NCI-H2227 treated with DMSO at 0.1 percent for 48 hours (cell line): Measurements from ENCODE around the gene CSN3.

ENCODE experiments used
- DNase-seq: peaks from one replicate; lab custom pipeline; 2025; lab: John Stamatoyannopoulos, UW

The CSN3 gene

DNA sequence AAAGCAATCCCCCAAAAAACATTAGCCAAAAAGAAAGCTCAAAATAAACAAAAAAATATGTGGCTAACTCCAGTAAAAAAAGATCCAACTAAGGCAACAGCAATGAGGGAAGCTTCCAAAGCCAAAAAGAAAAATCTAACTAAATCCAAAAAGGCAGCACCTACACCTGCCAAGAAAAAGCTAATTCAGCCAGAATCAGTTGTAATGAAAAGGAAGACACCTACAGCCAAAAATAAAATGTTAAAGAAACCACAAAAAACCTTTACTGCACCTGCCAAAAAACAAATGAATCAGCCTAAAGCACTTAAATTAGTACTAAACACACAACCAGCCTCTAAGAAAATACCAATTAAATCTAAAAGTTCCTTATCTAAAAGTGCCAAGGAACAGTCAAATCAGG is 55.2 kb downstream of the CSN3 start:
- no peak for DNase-seq

DNA sequence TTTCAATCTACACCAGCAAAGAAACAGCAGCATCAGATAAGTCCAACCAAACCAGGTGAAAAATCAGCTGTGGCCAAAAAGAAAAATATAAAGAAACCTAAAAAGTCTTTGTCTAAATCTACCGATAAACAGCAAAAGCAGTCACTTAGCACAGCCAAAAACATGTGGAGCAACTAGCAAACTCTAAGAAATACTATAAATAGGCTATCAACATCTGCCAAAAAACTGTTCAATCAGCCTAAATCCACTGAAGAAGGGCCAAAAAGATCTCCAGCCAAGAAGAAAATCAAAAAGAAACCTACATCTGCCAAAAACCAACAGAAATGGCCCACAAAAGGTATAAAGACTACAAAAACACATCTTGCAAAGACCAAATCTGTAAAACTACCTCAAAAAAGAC is 55.7 kb downstream of the CSN3 start:
- no peak for DNase-seq

DNA sequence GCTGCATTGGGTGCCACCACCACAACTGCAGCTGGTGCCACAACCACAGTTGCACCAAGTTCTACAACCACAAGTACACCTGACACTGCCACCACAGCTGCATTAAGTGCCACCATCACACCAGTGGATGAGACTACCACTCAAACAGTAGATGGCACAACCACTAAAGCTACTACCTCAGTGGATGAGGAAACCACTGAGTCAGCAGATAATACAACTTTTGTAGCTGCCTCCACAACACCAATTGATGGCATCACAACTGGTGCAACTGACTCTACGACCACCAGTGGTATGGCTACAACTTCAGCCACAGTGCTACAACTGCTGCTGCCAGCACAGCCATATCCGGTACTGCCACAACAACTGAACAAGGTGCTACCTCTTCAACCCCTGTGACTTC is 57.2 kb downstream of the CSN3 start:
- no peak for DNase-seq

DNA sequence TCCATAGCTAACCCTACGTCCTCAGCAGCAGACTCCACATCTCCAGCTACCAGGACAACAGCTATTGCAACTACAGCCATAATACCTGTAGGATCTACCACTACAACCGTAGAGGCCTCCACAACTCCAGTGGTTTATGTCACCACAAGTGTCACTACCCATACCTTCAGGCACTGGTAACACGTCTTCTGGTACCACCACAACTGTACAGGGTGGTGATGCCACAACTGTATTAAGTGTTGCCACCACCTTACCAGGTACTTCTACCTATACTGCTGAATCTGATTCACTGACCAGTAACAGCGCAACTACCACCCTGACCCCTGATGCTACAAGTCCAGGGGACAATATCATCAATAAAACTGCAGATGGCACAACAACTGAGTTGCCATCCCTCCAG is 57.8 kb downstream of the CSN3 start:
- no peak for DNase-seq
